ENCODE measurements around the gene AHRR. TPM values are rescaled to one million over a fixed set of nuclear protein-coding genes. Genes with fewer than 3 reads are reported as not detected.

The AHRR gene
- total and polyA plus RNA-seq, 3 donors from 2014 or later = 36.9 to 68.5 (median 43.4) TPM

GRCh38 chr5:431711-432050 lies 110.2 kb downstream of the AHRR start:
- no peak overlapping the region for H3K27ac ChIP-seq
- WGBS, 2 donors = 72 to 97% methylated on average over 4 of the region's 4 CpGs
- no peak for DNase-seq
- H3K4me1 ChIP-seq = no peaks in the 10 kb centered on the region
- no peak overlapping the region for H3K4me3 ChIP-seq
- TF ChIP-seq POLR2A (IDR thresholded peaks at IDR 0.05) = no peak
- no peak for TF ChIP-seq CTCF (IDR thresholded peaks at IDR 0.05)
- H3K27me3 ChIP-seq = no peaks in the 10 kb centered on the region
- intact Hi-C loops (cut with DNase I; ENCODE audit: low total_unique reads) = no loop called here
- no peaks in the 10 kb centered on the region for H3K36me3 ChIP-seq (ENCODE audit: low read depth, missing control alignments)
- no peaks in the 10 kb centered on the region for H3K9me3 ChIP-seq

- DNase-seq = no peak
- 67 to 88% methylated on average over 17 to 18 of the region's 18 CpGs for WGBS, 2 donors
- H3K27me3 ChIP-seq = no peaks in the 10 kb centered on the region
Observed at GRCh38 chr5:432201-432927, 110.8 kb downstream of the AHRR start.

GRCh38 chr5:432928-433791 lies 111.6 kb downstream of the AHRR start:
- no peaks in the 10 kb centered on the region for H3K27me3 ChIP-seq

More at GRCh38 chr5:432201-432927, 110.8 kb downstream of the AHRR start:
- Histone ChIP-seq H3K9me3 (no peaks in the 10 kb centered on the region), H3K4me1 (no peaks in the 10 kb centered on the region), H3K36me3 (ENCODE audit: low read depth, missing control alignments) (no peaks in the 10 kb centered on the region), H3K27ac (no peak overlapping the region), H3K4me3 (no peak overlapping the region)
- TF ChIP-seq CTCF (IDR thresholded peaks at IDR 0.05) (no peak), POLR2A (IDR thresholded peaks at IDR 0.05) (no peak)
- intact Hi-C loops (cut with DNase I; ENCODE audit: low total_unique reads) = no loop called here

GRCh38 chr5:433836-434235 lies 112.3 kb downstream of the AHRR start:
- intact Hi-C loops (cut with DNase I; ENCODE audit: low total_unique reads) = no loop called here
- Histone ChIP-seq H3K9me3 (no peaks in the 10 kb centered on the region), H3K27me3 (no peaks in the 10 kb centered on the region), H3K4me1 (no peaks in the 10 kb centered on the region), H3K36me3 (ENCODE audit: low read depth, missing control alignments) (no peaks in the 10 kb centered on the region), H3K27ac (no peak overlapping the region), H3K4me3 (no peak overlapping the region)
- peak; percentile 10 for DNase-seq
- TF ChIP-seq POLR2A (IDR thresholded peaks at IDR 0.05) = no peak
- TF ChIP-seq CTCF (IDR thresholded peaks at IDR 0.05) = no peak
- WGBS, 2 donors = 92 to 100% methylated on average over 2 to 16 of the region's 16 CpGs

More at GRCh38 chr5:432928-433791, 111.6 kb downstream of the AHRR start:
- Histone ChIP-seq H3K36me3 (ENCODE audit: low read depth, missing control alignments) (no peaks in the 10 kb centered on the region), H3K9me3 (no peaks in the 10 kb centered on the region), H3K4me3 (no peak overlapping the region), H3K4me1 (no peaks in the 10 kb centered on the region), H3K27ac (no peak overlapping the region)
- 80 to 97% methylated on average over 18 to 23 of the region's 23 CpGs for WGBS, 2 donors
- DNase-seq = no peak
- intact Hi-C loops (cut with DNase I; ENCODE audit: low total_unique reads) = no loop called here
- TF ChIP-seq POLR2A (IDR thresholded peaks at IDR 0.05) (no peak), CTCF (IDR thresholded peaks at IDR 0.05) (no peak)
